ENCODE results near the gene GPR155. TPM values are rescaled to one million over a fixed set of nuclear protein-coding genes. Genes with fewer than 3 reads are reported as not detected.

Gene GPR155
- 1.2 and 1.7 TPM in 2 replicates for total RNA-seq

GRCh38 chr2:174486563-174487107 lies at the start of gene GPR155:
Gene GPR155, minus strand, starts transcription at chr2:174487029. Its CDS starts 5,073 bp downstream, at chr2:174481956.

GRCh38 chr2:174395284-174395968 lies 91.4 kb downstream of the GPR155 start, which contains the start of gene SCRN3:
Gene SCRN3, plus strand, starts transcription at chr2:174395730. Its CDS starts 2,554 bp downstream, at chr2:174398284.

Other genes with a start within 250 kb of the GPR155 start
- 59.5 and 86.7 TPM in 2 replicates for gene OLA1, start 238.5 kb downstream of the GPR155 start, total RNA-seq
- not detected in 2 replicates for gene SP9, start 152.1 kb downstream of the GPR155 start, total RNA-seq
- gene SCRN3, start 91.3 kb downstream of the GPR155 start, total RNA-seq: 20.5 and 22.4 TPM in 2 replicates
- gene WIPF1, start 110.8 kb upstream of the GPR155 start, total RNA-seq: 5.2 and 12.9 TPM in 2 replicates

All from bronchial smooth muscle cell (primary cell).